ENCODE data around the gene ACE.

DNA sequence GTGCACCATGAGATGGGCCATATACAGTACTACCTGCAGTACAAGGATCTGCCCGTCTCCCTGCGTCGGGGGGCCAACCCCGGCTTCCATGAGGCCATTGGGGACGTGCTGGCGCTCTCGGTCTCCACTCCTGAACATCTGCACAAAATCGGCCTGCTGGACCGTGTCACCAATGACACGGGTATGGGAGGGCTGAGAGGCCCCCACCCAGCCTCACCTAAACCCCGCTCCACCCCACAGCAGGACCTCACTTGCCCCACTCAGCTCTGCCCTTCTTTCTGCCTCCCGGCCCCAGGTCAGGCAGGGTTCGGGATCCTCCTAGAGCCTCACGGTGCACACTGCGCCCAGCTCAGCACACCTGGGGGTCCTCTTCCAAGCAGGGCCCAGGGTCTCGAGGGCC, 5.6 kb downstream of the ACE start:
- TF ChIP-seq POLR2A (IDR thresholded peaks at IDR 0.05) = no peak
- TF ChIP-seq, protein P1, sequence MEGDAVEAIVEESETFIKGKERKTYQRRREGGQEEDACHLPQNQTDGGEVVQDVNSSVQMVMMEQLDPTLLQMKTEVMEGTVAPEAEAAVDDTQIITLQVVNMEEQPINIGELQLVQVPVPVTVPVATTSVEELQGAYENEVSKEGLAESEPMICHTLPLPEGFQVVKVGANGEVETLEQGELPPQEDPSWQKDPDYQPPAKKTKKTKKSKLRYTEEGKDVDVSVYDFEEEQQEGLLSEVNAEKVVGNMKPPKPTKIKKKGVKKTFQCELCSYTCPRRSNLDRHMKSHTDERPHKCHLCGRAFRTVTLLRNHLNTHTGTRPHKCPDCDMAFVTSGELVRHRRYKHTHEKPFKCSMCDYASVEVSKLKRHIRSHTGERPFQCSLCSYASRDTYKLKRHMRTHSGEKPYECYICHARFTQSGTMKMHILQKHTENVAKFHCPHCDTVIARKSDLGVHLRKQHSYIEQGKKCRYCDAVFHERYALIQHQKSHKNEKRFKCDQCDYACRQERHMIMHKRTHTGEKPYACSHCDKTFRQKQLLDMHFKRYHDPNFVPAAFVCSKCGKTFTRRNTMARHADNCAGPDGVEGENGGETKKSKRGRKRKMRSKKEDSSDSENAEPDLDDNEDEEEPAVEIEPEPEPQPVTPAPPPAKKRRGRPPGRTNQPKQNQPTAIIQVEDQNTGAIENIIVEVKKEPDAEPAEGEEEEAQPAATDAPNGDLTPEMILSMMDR (IDR thresholded peaks at IDR 0.05) = no peak

All from lower leg skin (tissue), 3 donors.